Stimulated activated CD4-positive, alpha-beta T cell treated with anti-CD3 and anti-CD28 coated beads, Interleukin-4, amount 100 ng/mL, for 48 hours (primary cell): Measurements from ENCODE around the gene GRWD1.
A peak's percentile ranks its signal among the peaks of the same experiment; 100 is the strongest.

Experiments used
- DNase-seq, 2 donors: peaks; one replicate each; pipeline ENCODE4 v3.0.0-alpha.2; 2020; ENCODE audit warnings: low read depth in 2 of 2

GRWD1 gene

DNA sequence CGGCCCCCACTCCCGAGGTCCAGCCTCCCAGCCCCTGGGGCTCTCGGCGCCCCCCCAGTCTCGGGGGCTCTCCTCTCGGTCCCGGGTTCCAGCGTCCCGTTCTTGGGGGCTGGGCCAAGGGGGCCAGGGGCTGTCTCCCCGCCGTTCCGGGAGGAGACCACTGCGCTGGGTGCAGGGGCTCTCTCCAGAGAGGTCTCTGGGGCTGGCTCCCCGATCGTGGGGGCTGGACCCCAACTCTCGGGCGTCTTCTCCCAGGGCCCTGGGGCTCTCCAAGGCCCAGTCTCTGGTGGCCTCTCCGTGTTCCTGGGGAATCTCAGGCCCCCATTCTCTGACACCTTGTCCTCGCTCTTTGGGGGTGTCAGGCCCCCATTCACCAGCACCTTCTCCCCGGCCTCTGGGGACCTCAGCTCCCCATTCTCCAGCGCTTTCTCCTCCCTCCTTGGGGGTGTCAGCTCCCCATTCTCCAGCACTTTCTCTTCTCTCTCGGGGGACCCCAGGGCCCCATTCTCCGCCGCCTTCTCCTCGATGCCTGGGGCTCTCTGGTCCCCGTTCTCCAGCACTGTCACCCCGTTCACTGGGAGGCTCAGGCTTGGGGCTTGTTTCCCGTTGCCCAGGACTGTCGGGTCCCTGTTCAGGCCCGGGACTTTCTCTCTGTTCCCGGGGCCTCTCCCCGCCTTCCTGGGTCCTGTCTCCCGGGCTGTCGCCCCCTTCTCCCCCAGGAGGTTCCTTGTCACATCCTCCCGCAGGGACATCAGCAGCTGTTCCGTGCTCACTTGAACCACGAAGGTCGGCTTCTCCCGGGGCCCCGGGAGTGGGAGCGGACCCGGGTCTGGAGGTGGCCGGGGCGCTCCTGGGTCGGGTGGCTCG lies 52.2 kb downstream of the GRWD1 start:
- DNase-seq: no peak

DNA sequence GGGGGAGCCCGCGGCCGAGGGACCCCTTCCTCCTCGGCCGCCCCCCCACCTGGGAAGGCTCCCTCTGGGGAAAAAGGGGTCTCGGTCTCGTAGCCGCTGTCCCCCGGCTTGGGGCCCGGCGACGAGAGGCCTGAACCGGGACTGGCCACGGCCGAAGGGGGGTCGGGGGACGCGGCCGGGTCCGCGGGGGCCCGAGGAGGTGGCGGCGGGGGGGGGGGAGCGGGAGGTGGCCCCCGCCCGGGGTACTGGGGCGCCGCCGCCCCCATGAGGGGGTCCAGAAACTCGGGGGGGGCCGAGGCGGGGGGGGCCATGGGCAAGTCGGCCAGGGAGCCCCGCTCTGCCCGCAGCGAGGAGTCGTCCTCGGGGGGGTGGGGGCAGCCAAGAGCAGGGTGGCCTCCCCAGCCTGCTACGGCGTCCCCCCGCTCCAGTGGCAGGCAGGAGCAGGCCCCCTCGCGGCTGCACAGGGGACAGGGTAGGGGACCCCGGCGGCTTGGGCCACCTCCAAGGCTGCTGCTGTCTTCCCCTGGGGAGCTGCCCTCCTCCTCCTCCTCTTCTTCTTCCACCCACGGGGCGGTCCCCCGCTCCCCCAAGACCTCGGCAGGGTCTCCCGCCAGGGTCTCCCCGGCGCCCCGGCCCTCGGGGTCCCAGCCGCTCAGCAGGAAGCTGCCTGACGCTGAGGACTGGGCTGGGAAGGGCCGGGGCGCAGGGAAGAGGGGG lies 53.0 kb downstream of the GRWD1 start:
- no peak for DNase-seq

DNA sequence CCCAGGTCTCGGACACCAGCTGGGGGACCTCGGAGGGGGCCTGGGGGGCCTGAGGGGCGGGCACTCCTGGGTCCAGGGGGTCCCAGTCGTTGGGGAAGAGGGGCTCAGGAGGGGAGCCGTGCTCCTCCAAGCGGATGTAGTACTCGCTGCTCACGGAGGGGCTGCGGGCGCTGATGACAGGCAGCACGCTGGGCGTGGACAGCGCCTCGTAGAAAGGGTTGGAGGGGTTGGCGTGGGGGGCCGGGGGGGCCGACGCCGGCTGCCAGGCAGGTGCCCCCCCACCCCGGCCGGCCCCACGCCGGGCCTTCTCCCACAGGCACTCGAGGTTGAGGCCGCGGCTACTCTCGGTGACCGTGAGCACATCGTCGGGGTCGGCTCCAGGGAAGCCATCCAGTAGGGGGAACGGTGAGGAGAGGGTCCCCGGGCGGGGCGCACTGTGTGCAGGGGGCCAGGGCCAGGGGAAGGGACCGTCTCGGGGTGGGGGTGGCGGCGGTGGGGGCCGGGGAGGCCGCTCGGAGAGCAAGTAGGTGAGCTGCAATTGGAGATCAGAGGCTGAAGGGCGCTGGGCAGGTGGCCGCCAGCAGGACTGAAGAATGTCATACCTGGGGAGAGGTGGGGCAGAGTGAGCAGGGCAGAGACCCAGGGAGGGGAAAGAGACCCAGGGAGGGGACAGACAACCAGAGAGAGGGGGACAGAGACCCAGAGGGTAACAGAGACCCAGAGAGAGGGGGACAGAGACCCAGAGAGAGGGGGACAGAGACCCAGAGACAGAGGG lies 53.7 kb downstream of the GRWD1 start:
- DNase-seq: no peak

DNA sequence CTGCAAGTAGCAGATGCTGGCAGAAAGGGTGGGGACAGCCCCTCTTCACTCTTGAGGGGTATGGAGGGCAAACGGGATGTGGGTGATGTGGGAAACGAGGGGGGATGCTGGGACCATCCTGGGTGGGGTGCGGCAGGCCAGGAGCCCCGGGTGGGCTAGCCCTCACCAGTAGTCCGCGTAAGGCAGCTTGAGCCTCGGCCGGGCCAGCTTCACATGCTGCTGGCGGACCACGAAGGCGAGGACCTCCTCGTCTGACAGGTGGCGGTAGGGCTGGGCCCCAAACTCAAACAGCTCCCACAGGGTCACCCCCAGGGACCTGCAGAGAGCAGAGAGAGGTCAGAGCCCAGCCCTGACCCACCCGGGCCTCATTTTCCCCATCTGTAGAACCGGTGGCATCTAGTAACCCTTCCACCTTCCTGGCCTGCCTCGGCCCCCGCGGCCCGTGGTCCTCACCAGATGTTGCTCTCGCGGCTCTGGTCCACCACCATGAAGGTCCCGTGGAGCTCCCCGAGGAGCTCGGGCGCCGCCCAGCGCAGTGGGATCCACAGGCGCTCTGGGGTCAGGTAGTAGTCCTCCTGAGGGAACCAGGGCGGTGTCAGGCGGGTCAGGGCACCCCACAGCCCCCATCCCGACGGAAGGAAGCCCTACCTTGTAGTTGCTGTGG lies 55.2 kb downstream of the GRWD1 start:
- DNase-seq: no peak

DNA sequence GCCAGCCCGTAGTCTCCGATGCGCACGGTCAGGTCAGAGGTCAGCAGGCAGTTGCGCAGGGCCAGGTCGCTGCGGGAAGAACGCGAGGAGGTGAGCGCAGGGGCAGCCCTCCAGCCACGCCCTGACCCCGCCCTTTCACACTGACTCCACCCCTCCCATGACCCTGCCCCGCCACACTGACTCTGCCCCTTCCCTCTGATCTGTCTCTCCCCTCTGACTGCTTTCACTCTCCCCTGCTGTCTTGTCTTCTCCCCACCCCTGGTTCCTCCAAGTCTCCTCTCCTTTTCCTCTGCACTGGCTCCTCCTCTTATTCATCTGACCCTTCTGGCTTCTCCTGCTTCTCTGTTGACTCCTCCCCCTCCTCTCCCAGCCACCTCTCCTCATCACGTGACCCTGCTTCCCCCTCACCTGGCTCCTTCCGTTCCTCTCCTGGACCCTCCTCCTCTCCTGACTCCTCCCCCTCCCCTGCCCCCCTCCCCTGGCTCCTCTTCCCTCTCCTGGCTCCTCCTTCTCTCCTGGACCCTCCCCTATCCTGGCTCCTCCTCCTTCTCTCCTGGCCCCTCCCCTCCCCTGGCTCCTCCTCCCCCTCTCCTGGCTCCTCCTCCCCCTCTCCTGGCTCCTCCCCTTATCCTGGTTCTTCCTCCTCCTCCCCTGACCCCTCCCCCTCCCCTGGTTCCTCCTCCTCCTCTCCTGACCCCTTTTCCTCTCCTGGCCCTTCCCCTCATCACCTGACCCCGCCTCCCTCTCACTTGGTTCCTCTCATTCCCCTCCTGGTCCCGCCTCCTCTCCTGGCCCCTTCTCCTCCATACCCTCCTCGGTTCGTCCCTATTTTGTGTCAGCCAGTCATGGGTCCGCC lies 55.9 kb downstream of the GRWD1 start:
- peak; percentile 65 to 66 for DNase-seq

DNA sequence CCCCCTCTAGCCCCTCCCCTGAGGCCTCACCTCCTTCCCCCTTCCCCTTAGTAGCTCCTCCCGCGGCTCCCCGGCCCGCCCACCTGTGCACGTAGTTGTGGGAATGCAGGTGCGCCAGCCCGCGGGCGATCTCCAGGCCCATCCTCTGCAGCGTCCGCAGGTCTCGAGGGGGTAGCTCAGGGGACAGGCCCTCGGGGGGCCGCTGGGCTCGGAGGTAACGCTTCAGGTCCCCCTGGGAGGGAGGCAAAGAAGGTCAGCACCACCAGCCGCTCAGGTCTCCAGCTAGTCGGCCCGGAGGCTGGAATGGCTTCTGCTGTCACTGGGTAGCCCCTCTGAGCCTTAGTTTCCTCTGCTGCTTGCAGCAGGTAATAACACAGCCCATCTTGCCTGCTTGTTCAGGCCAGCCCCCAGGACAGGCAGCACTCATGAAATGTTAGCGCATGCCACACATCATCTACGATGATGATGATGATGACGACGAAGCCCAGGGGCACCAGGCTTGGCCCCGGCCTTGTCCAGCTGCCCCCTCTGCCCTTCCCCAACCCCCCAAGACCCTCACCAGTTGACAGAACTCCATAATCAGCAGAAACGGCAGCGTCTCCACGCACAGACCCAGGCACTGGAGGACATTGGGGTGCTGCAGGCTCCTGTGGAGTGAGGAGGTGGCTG lies 56.7 kb downstream of the GRWD1 start:
- DNase-seq: no peak

DNA sequence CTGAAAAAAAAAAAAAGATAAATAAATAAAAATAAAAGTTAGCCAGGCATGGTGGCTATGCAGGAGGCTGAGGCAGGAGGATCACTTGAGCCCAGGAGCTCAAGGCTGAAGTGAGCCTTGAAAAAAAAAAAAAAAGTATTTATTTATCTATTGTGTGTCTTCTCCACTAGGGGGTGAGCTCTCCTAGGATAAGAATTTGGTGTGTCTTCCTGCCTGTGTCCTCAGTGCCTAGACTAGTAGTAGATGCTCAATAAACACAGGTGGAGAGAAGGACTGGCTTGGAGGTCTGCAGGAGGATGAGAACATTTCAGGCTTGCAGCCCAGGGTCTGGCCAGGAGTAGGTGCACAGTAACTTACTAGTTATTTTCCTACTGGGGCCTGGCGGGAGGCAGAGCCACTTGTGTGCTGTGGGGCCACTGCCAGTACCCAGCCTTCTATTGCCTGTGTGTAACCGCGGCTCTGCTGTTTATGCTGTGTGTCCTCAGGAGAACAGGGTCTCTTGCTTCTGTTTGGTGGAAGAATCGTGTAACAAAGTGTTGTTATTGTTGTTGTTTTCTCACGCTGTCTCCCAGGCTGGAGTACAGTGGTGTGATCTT lies 60.5 kb downstream of the GRWD1 start:
- no peak for DNase-seq
